ENCODE results near the gene ADAP1.
A peak's percentile ranks its signal among the peaks of the same experiment; 100 is the strongest.
"Not testable (repeated sequence)": the region's sequence is repeated elsewhere in the genome, so short reads cannot be mapped to it uniquely, and the experiment has no call there.

Gene ADAP1

GRCh38 chr7:974820-975681, 20.6 kb upstream of the ADAP1 start, which contains the start of gene COX19:
Gene COX19 (minus strand): TSS chr7:975549. CDS start chr7:975509, 40 bp downstream.
- peak; percentile 79 for DNase-seq

- DNase-seq = no peak
These were observed 19.7 kb upstream of the ADAP1 start for GRCh38 chr7:974172-974571.

DNA sequence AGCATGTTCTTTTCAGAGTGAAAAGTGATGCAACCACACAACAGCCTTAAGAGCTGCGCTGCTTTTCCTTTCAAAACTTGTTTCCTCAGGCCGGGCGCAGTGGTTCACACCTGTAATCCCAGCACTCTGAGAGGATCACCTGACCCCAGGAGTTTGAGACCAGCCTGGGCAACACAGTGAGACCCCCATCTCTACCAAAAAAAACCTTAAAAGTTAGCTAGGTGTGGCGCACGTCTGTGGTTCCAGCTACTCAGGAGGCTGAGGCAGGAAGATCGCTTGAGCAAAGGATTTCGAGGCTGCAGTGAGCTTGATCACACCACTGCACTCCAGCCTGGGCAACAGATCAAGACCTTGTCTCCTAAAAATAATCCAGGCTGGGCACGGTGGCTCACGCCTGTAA, 18.8 kb upstream of the ADAP1 start:
- no peak for DNase-seq

GRCh38 chr7:972676-973309, 18.3 kb upstream of the ADAP1 start:
- no peak for DNase-seq

DNA sequence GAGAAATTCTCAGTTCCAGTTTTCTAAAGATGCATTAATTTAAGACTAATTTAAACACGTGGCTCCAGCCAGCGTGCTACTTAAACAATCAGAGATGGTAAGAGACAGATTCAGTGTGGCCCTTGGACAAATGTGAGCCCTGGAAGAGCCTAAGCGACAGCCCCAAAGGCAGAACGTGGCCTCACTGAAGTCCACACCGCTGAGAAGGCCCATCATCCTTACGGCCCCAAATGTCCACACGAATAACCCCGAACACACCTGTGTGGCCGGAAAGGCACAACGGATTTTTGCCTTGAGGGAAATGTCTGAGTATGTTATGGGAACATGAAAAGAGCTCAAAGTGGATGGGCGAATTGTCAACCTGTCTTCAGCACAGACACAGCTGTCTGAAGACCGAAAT, 17.6 kb upstream of the ADAP1 start:
- no peak for DNase-seq

GRCh38 chr7:970744-971143, 16.3 kb upstream of the ADAP1 start:
- no peak for DNase-seq

- DNase-seq = no peak
These were observed 14.9 kb upstream of the ADAP1 start for GRCh38 chr7:969403-969802.

- DNase-seq = no peak
These were observed 14.0 kb upstream of the ADAP1 start for GRCh38 chr7:968205-969105.

GRCh38 chr7:967361-968082, 13.0 kb upstream of the ADAP1 start:
- no peak for DNase-seq

DNA sequence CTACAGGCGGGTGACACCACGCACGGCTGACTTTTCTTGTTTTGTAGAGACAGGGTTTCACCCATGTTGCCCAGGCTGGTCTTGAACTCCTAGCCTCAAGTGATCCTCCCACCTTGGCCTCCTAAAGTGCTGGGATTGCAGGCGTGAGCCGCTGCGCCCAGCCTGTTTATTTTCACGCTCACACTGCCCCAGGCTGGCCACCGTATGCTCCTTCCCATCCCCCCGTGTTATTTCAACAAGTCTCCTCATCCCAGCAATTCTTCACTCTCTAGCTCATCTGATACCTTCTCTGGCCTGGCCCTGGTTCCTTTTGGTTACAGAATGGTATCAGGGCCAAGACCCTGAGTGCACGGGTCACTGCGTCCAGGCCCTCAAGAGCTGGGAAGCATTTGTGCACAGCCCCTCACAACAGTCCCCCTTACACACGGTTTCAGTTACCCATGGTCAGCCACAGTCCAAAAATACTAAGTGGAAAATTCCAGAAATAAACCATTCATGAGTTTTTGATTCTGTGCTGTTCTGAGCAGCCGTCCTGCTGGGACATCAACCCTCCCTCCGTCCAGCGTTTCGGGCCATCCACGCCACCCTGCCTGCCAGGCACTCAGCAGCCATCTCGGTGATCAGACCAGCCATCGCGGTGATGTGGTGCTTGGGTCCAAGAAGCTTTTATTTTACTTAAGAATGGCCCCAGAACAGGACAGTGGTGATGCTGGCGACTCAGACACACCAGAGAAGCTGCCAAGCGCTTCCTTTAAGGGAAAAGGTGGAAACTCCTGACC, 12.0 kb upstream of the ADAP1 start:
- DNase-seq = no peak

DNA sequence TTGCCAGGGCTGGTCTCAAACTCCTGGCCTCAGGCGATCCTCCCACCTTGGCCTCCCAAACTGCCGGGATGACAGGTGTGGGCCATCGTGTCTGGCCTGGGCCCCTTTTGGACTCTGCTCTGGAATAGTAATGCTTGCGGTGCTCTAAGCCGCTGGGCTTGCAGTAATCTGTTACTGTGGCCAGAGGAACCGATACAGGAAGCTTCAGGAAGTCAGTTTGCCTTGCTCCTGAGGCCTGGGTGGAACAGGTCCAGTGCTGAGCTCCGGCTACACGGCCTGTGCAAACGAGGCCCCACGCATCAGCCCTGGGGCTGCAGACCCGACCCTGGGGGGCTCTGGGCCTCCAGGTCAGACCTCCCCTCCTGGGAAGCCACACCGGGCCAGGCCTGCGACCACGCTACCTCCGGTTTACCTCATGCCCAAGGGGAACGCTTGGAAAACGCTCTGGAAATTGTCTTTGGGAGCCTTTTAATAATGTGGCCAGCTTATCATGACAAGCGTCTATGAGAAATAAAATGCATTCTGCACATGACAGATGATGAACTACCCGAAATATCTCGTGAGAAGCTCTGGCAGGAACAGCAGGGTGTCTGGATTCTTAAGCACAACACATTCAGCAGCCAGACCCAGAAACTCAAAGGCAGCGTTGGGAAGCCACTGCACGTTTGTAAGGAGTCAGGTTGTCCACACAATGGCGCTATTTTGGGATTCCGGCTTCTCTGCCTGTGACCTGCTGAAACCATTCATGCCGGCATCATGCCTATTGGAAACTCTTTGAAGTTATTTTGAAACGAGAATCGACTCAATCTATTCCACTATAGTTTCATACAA, 10.1 kb upstream of the ADAP1 start:
- no peak for DNase-seq

GRCh38 chr7:963236-964078, 9.0 kb upstream of the ADAP1 start:
- peak; percentile 10 for DNase-seq

GRCh38 chr7:962401-963081, 8.1 kb upstream of the ADAP1 start:
- no peak for DNase-seq

- DNase-seq = no peak
These were observed 7.3 kb upstream of the ADAP1 start for GRCh38 chr7:961546-962400.

DNA sequence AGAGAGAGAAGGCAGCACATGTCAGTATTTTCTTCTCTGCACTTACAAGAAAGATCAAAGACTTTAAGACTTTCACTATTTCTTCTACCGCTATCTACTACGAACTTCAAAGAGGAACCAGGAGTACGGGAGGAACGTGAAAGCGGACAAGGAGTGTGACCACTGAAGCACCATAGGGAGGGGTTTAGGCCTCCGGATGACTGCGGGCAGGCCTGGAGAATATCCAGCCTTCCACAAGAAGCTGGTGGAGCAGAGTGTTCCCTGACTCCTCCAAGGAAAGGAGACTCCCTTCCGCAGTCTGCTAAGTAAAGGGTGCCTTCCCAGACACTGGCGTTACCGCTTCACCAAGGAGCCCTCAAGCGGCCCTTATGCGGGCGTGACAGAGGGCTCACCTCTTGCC, 6.5 kb upstream of the ADAP1 start:
- not testable (repeated sequence) for DNase-seq

DNA sequence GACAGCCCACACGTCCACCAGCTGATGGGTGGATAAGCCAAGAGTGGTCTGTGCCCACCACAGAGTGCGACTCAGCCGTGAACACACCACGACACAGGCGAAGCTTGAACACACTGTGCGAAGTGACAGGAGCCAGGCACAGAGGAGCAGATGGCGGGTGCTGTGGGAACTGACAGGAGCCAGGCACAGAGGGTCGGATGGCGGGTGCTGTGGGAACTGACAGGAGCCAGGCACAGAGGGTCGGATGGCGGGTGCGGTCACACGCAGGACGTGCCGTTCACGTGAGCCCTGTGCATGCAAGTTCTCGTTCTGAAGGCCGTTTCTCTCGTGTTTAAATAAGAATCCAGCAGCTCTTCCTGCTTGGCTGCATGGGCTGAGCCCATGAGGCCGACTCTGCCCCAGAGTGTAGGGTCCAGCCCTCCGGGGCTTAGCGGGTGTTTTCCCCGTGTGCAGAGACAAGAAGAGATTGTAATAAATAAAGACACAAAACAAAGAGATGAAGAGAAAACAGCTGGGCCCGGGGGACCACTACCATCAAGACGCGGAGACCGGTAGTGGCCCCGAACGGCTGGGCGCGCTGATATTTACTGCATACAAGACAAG, 5.9 kb upstream of the ADAP1 start:
- no peak for DNase-seq

GRCh38 chr7:959740-960139, 5.3 kb upstream of the ADAP1 start:
- not testable (repeated sequence) for DNase-seq

DNA sequence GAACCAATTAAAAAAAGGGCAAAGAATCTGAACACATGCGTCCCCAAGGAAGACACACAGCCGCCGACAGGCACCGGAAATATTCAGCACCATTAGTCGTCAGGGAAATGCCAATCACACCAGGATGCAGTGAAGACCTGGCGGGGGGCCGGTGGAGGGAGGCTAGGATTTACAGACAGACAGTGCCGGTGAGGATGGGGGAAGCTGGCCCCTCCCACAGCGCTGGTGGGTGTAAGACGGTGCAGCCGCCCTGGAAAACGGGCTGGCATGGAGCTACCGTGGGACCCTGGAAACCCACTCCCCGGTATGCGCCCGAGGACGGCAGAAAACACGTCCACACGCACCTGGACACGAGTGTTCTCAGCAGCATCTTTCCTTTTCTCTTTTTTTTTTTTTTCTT, 4.8 kb upstream of the ADAP1 start:
- DNase-seq = no peak

Data from effector CD8-positive, alpha-beta T cell (primary cell).